HG02970 (cell line): ENCODE results near the gene TYR.
"Not testable (repeated sequence)": the region's sequence is repeated elsewhere in the genome, so short reads cannot be mapped to it uniquely, and the experiment has no call there.

Source experiments
- ATAC-seq: cut with Tn5 transposase; IDR thresholded peaks from one replicate; pipeline ENCODE4 v1.9.1; 2021; ENCODE audit warnings: mild to moderate bottlenecking, moderate library complexity, moderate number of reproducible peaks; ENCODE audit not compliant: unreplicated experiment, low FRiP score

Gene TYR

GRCh38 chr11:89267660-89268302 lies 90.1 kb downstream of the TYR start:
- no peak for ATAC-seq

GRCh38 chr11:89272540-89273088 lies 94.9 kb downstream of the TYR start:
- ATAC-seq, result not testable (repeated sequence)

GRCh38 chr11:89273220-89273619 lies 95.5 kb downstream of the TYR start:
- ATAC-seq, result not testable (repeated sequence)

GRCh38 chr11:89275966-89276365 lies 98.3 kb downstream of the TYR start:
- ATAC-seq, result no peak

- no peak for ATAC-seq
These were observed 101.5 kb downstream of the TYR start for GRCh38 chr11:89279176-89279575.

- not testable (repeated sequence) for ATAC-seq
These were observed 103.5 kb downstream of the TYR start for GRCh38 chr11:89281032-89281677.

- ATAC-seq, result not testable (repeated sequence)
These were observed 108.9 kb downstream of the TYR start for GRCh38 chr11:89286601-89287000.

- not testable (repeated sequence) for ATAC-seq
These were observed 110.3 kb downstream of the TYR start for GRCh38 chr11:89288004-89288403.

- ATAC-seq, result no peak
These were observed 116.4 kb downstream of the TYR start for GRCh38 chr11:89293965-89294679.

- ATAC-seq, result not testable (repeated sequence)
These were observed 117.3 kb downstream of the TYR start for GRCh38 chr11:89295023-89295422.

GRCh38 chr11:89303029-89303428 lies 125.4 kb downstream of the TYR start:
- ATAC-seq, result not testable (repeated sequence)

- ATAC-seq, result not testable (repeated sequence)
These were observed 130.6 kb downstream of the TYR start for GRCh38 chr11:89308272-89308671.

- ATAC-seq, result not testable (repeated sequence)
These were observed 131.8 kb downstream of the TYR start for GRCh38 chr11:89309321-89309985.

- ATAC-seq, result not testable (repeated sequence)
These were observed 132.9 kb downstream of the TYR start for GRCh38 chr11:89310607-89311006.

GRCh38 chr11:89321401-89321800 lies 143.7 kb downstream of the TYR start:
- no peak for ATAC-seq

- no peak for ATAC-seq
These were observed 150.2 kb downstream of the TYR start for GRCh38 chr11:89327885-89328284.

- not testable (repeated sequence) for ATAC-seq
These were observed 154.3 kb downstream of the TYR start for GRCh38 chr11:89331940-89332339.

- not testable (repeated sequence) for ATAC-seq
These were observed 156.0 kb downstream of the TYR start for GRCh38 chr11:89333704-89334103.

- not testable (repeated sequence) for ATAC-seq
These were observed 159.5 kb downstream of the TYR start for GRCh38 chr11:89337100-89337650.

- ATAC-seq, result not testable (repeated sequence)
These were observed 160.4 kb downstream of the TYR start for GRCh38 chr11:89338073-89338472.
